K562 (cell line): ENCODE data around the gene PAX8. TPM values are rescaled to one million over a fixed set of nuclear protein-coding genes. Genes with fewer than 3 reads are reported as not detected.

Experiments
- ATAC-seq: fragments of 200-7000 bp; cut with Tn5 transposase; 3 replicates; pipeline ENCODE4 v1.9.1; 2020; ENCODE audit warnings: moderate library complexity
- BruUV-seq: library from RNA; stranded (reverse); fragments of 400-500 nt; replicated peaks from 2 replicates; lab custom pipeline; 2021; lab: Mats Ljungman, UMichigan
- CTCF ChIA-PET: fragments of 300-600 bp; formaldehyde crosslinking; extraction: SDS; loops from one replicate; lab custom pipeline; 2021; ENCODE audit warnings: low intra/inter-chr PET ratio; lab: Yijun Ruan, JAX
- POLR2A ChIA-PET: fragments of 300-600, 350-650 bp; sonication (Branson Sonifier 250); formaldehyde crosslinking; extraction: SDS; loops from one replicate; lab custom pipeline; 2021; ENCODE audit warnings: antibody characterized with exemption, inconsistent platforms; lab: Yijun Ruan, JAX
- DNase-seq, 4 experiments: peaks; one replicate each; pipeline versions ENCODE4 v3.0.0 to v3.0.0-alpha.2; 2011 to 2018; ENCODE audit warnings: low spot score in 3 of 4, mixed read lengths in 3 of 4; ENCODE audit errors: extremely low read depth in 1 of 4
- FAIRE-seq: peaks from 2 replicates; lab custom pipeline; 2011; peaks lifted over from hg19 to GRCh38; lab: Jason Lieb, UNC
- H2AFZ ChIP-seq: 2 replicates; pipeline ENCODE4 v1.6.0; 2011; ENCODE audit warnings: low read depth, low read length, control low read depth, inconsistent platforms
- H3K27ac ChIP-seq: fragments of 200-600 bp; 3 replicates; pipeline ENCODE4 v1.8.0; 2011; ENCODE audit warnings: low read depth, mild to moderate bottlenecking, control low read depth, inconsistent platforms, low read length, moderate library complexity, mixed read lengths; ENCODE audit errors: extremely low read depth
- H3K27me3 ChIP-seq, 2 experiments: fragments of 300-600 bp in 1 of 2; 2 replicates in 1 of 2; 3 replicates in 1 of 2; pipeline versions ENCODE4 v1.6.0 to v1.8.0; 2011; ENCODE audit warnings: inconsistent platforms in 2 of 2, low read length in 2 of 2, mild to moderate bottlenecking in 1 of 2, mixed read lengths in 1 of 2, moderate library complexity in 1 of 2; ENCODE audit not compliant: control insufficient read depth in 2 of 2, insufficient read depth in 2 of 2
- H3K36me3 ChIP-seq: fragments of 300-600 bp; 3 replicates; pipeline ENCODE4 v1.8.0; 2011; ENCODE audit warnings: mild to moderate bottlenecking, low read length, inconsistent platforms; ENCODE audit not compliant: control insufficient read depth, insufficient read depth
- H3K4me1 ChIP-seq, 2 experiments: fragments of 200-600 bp in 1 of 2; replicated peaks in 1 of 2; 2 replicates in 1 of 2; 3 replicates in 1 of 2; pipeline versions ENCODE4 v1.5.1 to v1.8.0; 2011; ENCODE audit warnings: inconsistent platforms in 2 of 2, low read length in 2 of 2, mild to moderate bottlenecking in 1 of 2, mixed read lengths in 1 of 2, moderate library complexity in 1 of 2; ENCODE audit not compliant: control insufficient read depth in 2 of 2, insufficient read depth in 2 of 2
- H3K4me2 ChIP-seq: 2 replicates; pipeline ENCODE4 v1.6.1; 2011; ENCODE audit warnings: low read length, control low read depth, inconsistent platforms, mixed read lengths; ENCODE audit not compliant: insufficient read depth
- H3K4me3 ChIP-seq: fragments of 200-600 bp; sonication (generic), shearing (Covaris generic); 2 replicates; pipeline ENCODE4 v1.5.1; 2016; ENCODE audit warnings: control low read depth, inconsistent platforms
- H3K79me2 ChIP-seq: fragments of 200-600 bp; 3 replicates; pipeline ENCODE4 v1.8.0; 2011; ENCODE audit warnings: low read length, inconsistent platforms; ENCODE audit not compliant: control insufficient read depth, insufficient read depth
- H3K9ac ChIP-seq, 2 experiments: 2 replicates each; pipeline versions ENCODE4 v1.6.0 to v1.6.1; 2011; ENCODE audit warnings: low read depth in 2 of 2, low read length in 2 of 2, control low read depth in 1 of 2, inconsistent platforms in 1 of 2, mild to moderate bottlenecking in 1 of 2, mixed read lengths in 1 of 2; ENCODE audit not compliant: insufficient read depth in 1 of 2
- H3K9me1 ChIP-seq: one replicate; pipeline ENCODE4 v1.6.0; 2011; ENCODE audit warnings: inconsistent platforms, mild to moderate bottlenecking, low read length, moderate library complexity; ENCODE audit not compliant: control insufficient read depth, insufficient read depth
- H3K9me3 ChIP-seq: replicated peaks from 2 replicates; pipeline ENCODE4 v1.5.1; 2011; ENCODE audit warnings: low read depth, low read length, inconsistent platforms; ENCODE audit not compliant: control insufficient read depth, insufficient read depth
- H4K20me1 ChIP-seq: replicated peaks from 2 replicates; pipeline ENCODE4 v1.6.1; 2011; ENCODE audit warnings: low read length, inconsistent platforms, mixed read lengths; ENCODE audit not compliant: control insufficient read depth, insufficient read depth
- FIP1L1 ChIP-seq: fragments of 200-400 bp; formaldehyde crosslinking; IDR thresholded peaks from 2 replicates; pipeline ENCODE4 v1.6.1; 2018; ENCODE audit warnings: mild to moderate bottlenecking, low read depth, low read length; ENCODE audit not compliant: poor library complexity, severe bottlenecking
- MCM5 ChIP-seq: fragments of 450-650 bp; IDR thresholded peaks from 2 replicates; pipeline ENCODE4 v1.6.1; 2016; ENCODE audit warnings: low read depth
- SIN3A ChIP-seq, 2 experiments: fragments of 150-350 bp in 1 of 2; IDR thresholded peaks; 2 replicates each; pipeline ENCODE4 v1.6.1; 2011 to 2016; ENCODE audit warnings: borderline replicate concordance in 2 of 2, low read depth in 2 of 2, low read length in 2 of 2, mild to moderate bottlenecking in 2 of 2, moderate library complexity in 2 of 2; ENCODE audit not compliant: control insufficient read depth in 1 of 2
- ZBTB9 ChIP-seq: fragments of 450-650 bp; formaldehyde crosslinking; IDR thresholded peaks from 2 replicates; pipeline ENCODE4 v1.4.0; 2020; ENCODE audit warnings: mild to moderate bottlenecking, moderate library complexity
- ZFP1 ChIP-seq: fragments of 450-650 bp; formaldehyde crosslinking; IDR thresholded peaks from 2 replicates; pipeline ENCODE4 v1.4.0; 2020; ENCODE audit warnings: mild to moderate bottlenecking, mixed read lengths
- WGBS: fragments of 100-300 bp; shearing (Covaris generic); methylation state at CpG from one replicate; pipeline ENCODE4 v1.1.6; 2016; ENCODE audit warnings: low coverage, mixed read lengths; ENCODE audit not compliant: insufficient coverage; ENCODE audit errors: missing lambda C conversion rate; 5-methylcytosine and 5-hydroxymethylcytosine counted together
- in situ Hi-C: fragments of 300-500 bp; cut with MboI; formaldehyde crosslinking; loops from 4 replicates; pipeline ENCODE4 v1.15.0; 2018; ENCODE audit warnings: inconsistent platforms, mixed read lengths
- intact Hi-C: fragments of 100-400 bp; cut with micrococcal nuclease; formaldehyde crosslinking; loops from 2 replicates; pipeline ENCODE4 v1.14.2; 2022
- polyA plus RNA-seq, 8 experiments: library from polyadenylated mRNA; depleted of rRNA in 4 of 8; stranded (reverse) in 5 of 8; unstranded in 3 of 8; fragments of >200 nt; fragmentation: Nextera tagmentation in 2 of 8; fragmentation: Illumina TruSeq in 1 of 8; extraction: Ambion mirVana in 2 of 8; extraction: Trizol in 1 of 8; gene quantifications; 2 replicates each; pipeline versions ENCODE4 v1.2.1 to v1.2.3, GENCODE V29; 2011 to 2014; ENCODE audit warnings: inconsistent platforms in 1 of 8, missing spikeins in 1 of 8
- total RNA-seq, 7 experiments: library from RNA; depleted of rRNA in 6 of 7; stranded (reverse); fragments of >200 nt in 6 of 7; fragmentation: Illumina TruSeq in 2 of 7; extraction: Trizol in 2 of 7; gene quantifications; 2 replicates each; pipeline versions ENCODE4 v1.2.1 to v1.2.3, GENCODE V29; 2011 to 2021; ENCODE audit warnings: low replicate concordance in 1 of 7
- TF ChIP-seq, protein P1 (sequence below): sonication (generic); IDR thresholded peaks from 2 replicates; pipeline ENCODE4 v1.6.1; 2016

PAX8 gene
- total and polyA plus RNA-seq, 9 of the 15 experiments (the other 6 are each of a cell fraction or from before 2014, with no cell fraction given) = 0.13 to 2.1 (median 0.51) TPM

- in situ Hi-C loops = no loop called here
- Histone ChIP-seq H3K9ac (no peak overlapping the region), H3K27ac (no peak overlapping the region), H3K4me3 (no peak overlapping the region), H3K27me3 (peaks cover 0 to 4% of the 10 kb centered on the region in 2 experiments; a peak in 1 of 5 replicates), H3K9me1 (peaks cover 6% of the 10 kb centered on the region), H2AFZ (no peak overlapping the region), H3K4me2 (no peak overlapping the region), H3K9me3 (no peaks in the 10 kb centered on the region), H3K79me2 (no peaks in the 10 kb centered on the region), H3K4me1 (no peaks in the 10 kb centered on the region; a peak in 1 of 5 replicates), H4K20me1 (no peaks in the 10 kb centered on the region; the same call in 1 of the 2 replicates), H3K36me3 (peaks cover 2% of the 10 kb centered on the region; the same call in 1 of the 3 replicates)
- POLR2A ChIA-PET = interaction anchor here (1.9 kb wide), 1 partner anchor 9 kb away, joined by 4 read pairs; no protein-coding TSS in a partner anchor
- FAIRE-seq = no peak
- no TSS peak for BruUV-seq
- TF ChIP-seq ZFP1 (CRISPR knock-in tag) (no peak), FIP1L1 (no peak), SIN3A (IDR thresholded peaks at IDR 0.05; ENCODE audit: borderline replicate concordance in 2 of 2, control insufficient read depth in 1 of 2, low read depth in 2 of 2, low read length in 2 of 2) (no peak), MCM5 (no peak), ZBTB9 (CRISPR knock-in tag) (no peak)
- TF ChIP-seq, protein P1, sequence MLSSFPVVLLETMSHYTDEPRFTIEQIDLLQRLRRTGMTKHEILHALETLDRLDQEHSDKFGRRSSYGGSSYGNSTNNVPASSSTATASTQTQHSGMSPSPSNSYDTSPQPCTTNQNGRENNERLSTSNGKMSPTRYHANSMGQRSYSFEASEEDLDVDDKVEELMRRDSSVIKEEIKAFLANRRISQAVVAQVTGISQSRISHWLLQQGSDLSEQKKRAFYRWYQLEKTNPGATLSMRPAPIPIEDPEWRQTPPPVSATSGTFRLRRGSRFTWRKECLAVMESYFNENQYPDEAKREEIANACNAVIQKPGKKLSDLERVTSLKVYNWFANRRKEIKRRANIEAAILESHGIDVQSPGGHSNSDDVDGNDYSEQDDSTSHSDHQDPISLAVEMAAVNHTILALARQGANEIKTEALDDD = no peak
- WGBS = 36% methylated on average over 4 of the region's 4 CpGs
- ATAC-seq = no peak
- CTCF ChIA-PET = no interaction called here
- DNase-seq = no peak
- intact Hi-C loops = no loop called here
Measured at GRCh38 chr2:113268621-113269360, 9.9 kb downstream of the PAX8 start.
